ENCODE results near the gene DCD. TPM values are rescaled to one million over a fixed set of nuclear protein-coding genes. Genes with fewer than 3 reads are reported as not detected.

Gene DCD
- total RNA-seq, 2 donors from 2014 or later = 6.5 TPM; not detected in 1

DNA sequence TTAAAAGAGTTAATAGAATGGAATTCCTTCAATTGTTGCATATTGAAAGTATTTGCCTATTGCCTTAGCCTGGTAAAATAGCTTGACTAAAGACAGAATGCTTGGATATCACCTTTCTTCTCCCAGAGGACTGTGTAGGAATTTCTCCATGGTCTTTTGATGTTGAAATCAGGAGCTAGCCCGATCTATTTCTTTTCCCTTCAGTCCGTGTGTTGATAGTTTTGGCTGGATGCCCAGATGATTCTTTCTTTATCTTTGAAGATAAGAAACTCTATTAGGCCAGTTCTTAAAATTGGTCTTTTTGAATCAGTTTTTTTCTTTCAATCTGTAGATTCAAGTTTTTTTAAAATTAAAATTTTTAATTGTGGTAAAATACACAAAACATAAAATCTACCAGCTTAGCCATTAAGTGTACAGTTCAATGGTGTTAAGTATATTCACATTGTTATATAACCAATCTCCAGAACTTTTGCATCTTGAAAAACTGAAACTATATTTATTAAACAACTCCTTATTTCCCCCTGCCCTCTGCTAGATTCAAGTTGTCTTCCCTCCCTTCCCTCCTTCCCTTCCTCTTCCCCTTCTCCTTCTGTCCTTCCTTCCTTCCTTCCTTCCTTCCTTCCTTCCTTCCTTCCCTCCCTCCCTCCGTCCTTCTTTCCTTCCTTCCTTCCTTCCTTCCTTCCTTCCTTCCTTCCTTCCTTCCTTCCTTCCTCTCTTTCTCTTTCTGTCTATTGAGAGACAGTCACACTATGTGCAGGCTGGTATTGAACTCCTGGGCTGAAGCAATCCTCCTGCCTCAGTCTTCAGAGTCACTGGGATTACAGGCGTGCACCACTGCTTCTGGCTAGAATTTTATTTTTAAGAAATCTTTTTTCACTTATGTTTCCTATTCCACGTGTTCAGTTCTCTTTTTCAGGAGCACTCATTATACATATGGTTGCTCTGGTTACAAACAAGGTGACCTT is 23.6 kb downstream of the DCD start:
- no peak for ATAC-seq (ENCODE audit: insufficient number of reproducible peaks, low FRiP score, low read depth)

DNA sequence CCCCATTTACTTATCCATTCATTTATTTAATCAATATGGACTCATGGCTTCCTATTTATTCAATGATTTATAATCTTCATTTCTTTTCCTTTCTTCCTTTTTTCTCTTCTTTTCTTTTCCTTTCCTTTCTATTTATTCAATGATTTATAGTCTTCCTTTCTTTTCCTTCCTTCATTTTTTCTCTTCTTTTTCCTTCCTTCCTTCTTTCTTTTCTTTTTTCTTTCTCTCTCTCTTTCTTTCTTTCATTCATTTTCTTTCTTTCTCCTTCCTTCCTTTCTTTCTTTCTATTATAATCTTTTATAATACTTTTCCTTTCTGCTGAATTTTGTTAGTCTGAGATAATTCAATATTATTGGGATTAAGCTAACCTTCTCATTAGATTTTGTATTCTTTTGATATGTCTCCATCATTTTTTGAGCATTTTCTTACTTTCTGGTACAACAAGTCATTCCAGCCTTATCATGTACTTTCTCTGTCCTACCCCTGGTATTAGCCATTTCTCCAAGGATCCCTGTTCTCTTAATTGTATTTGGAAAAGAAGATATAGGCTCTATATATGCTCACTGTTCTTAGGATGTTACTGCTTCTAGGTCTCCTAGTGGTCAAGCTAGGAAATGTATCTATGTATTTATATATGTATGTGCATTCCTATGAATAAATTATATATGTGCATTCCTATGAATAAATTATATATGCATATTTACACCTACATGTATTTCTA is 25.5 kb downstream of the DCD start:
- no peak overlapping the region for H3K4me3 ChIP-seq
- DNase-seq (ENCODE audit: low spot score) = no peak
- H3K4me1 ChIP-seq (ENCODE audit: control insufficient read depth in 1 of 2, low read depth in 2 of 2) = peaks cover 3 to 6% of the 10 kb centered on the region in 2 donors

More for the DNA sequence above, 23.6 kb downstream of the DCD start:
- Histone ChIP-seq H3K27me3 (replicated peaks; ENCODE audit: insufficient read depth) (no peaks in the 10 kb centered on the region), H3K4me1 (ENCODE audit: control insufficient read depth in 1 of 2, low read depth in 2 of 2) (no peaks in the 10 kb centered on the region), H3K9me3 (no peaks in the 10 kb centered on the region), H3K27ac (no peak overlapping the region), H3K36me3 (no peaks in the 10 kb centered on the region), H3K4me3 (no peak overlapping the region)
- DNase-seq (ENCODE audit: low spot score) = no peak
- TF ChIP-seq, protein P1, sequence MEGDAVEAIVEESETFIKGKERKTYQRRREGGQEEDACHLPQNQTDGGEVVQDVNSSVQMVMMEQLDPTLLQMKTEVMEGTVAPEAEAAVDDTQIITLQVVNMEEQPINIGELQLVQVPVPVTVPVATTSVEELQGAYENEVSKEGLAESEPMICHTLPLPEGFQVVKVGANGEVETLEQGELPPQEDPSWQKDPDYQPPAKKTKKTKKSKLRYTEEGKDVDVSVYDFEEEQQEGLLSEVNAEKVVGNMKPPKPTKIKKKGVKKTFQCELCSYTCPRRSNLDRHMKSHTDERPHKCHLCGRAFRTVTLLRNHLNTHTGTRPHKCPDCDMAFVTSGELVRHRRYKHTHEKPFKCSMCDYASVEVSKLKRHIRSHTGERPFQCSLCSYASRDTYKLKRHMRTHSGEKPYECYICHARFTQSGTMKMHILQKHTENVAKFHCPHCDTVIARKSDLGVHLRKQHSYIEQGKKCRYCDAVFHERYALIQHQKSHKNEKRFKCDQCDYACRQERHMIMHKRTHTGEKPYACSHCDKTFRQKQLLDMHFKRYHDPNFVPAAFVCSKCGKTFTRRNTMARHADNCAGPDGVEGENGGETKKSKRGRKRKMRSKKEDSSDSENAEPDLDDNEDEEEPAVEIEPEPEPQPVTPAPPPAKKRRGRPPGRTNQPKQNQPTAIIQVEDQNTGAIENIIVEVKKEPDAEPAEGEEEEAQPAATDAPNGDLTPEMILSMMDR (IDR thresholded peaks at IDR 0.05) = no peak

DNA sequence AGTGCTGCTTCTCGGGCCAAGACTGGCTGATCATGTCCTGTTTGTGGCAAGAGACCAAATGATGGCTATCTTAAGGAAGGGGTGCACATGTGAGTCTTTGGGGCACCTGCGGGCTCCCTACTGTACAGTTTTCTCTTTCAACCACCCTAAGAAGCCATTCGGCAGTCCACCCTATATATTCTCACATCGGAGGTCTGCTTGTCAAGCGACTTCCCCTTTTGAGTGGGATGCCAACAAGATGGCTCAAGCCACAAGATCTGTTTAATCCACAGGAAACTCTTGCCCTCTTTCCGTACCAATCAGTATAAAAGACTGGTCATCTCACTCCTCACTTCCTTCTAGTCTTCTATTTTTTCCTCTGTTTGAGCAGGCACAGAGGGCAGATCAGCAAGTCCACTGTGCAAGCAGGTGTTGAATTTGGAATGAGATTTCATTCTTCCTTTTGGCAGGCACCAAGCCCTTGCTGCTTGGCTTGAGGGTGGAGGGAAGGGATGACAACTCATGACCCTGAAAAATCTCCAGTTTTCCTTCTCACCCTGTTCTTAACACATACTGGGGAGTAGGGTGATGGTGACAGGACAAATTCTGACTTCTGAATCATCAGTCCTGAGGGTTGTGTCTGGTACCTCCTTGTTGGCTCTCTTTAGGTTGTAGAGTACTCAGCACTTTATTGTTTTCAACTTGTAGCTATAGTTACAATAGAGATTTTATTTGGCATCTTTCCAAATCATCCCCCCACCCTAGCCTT is 31.1 kb downstream of the DCD start:
- ATAC-seq (ENCODE audit: insufficient number of reproducible peaks, low FRiP score, low read depth) = no peak
- H3K4me1 ChIP-seq (ENCODE audit: control insufficient read depth in 1 of 2, low read depth in 2 of 2) = peaks cover 3 to 6% of the 10 kb centered on the region in 2 donors

More for the DNA sequence above, 25.5 kb downstream of the DCD start:
- Histone ChIP-seq H3K9me3 (no peaks in the 10 kb centered on the region), H3K27me3 (replicated peaks; ENCODE audit: insufficient read depth) (no peaks in the 10 kb centered on the region), H3K36me3 (no peaks in the 10 kb centered on the region), H3K27ac (no peak overlapping the region)
- TF ChIP-seq, protein P1 (IDR thresholded peaks at IDR 0.05) = no peak
- no peak for ATAC-seq (ENCODE audit: insufficient number of reproducible peaks, low FRiP score, low read depth)

DNA sequence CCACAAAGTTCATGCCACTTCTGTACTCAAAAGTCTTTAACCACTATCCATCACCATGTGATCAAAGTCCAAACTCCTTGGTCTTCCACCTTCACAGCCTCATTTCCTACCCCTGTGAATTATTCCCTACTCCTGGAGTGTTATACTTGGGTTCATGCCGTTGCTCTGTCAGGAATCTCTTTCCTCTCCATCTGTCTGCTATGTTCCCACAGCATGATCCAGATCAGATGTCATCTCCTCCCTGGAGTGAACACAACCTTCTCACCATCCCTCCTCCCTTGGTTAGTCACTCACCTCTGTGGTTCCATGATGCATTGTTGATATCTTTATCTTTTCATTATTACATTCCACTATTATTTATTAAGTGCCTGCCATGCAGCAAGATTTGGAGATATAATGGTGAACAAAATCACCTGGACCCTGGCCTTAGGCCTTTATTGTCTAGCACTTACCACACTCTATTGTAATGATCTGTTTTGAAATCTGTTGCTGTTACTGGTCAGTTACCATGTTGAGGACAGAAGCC is 35.9 kb downstream of the DCD start:
- no peak for DNase-seq (ENCODE audit: low spot score)
- no peak for ATAC-seq (ENCODE audit: insufficient number of reproducible peaks, low FRiP score, low read depth)
- TF ChIP-seq, protein P1 (IDR thresholded peaks at IDR 0.05) = no peak

More for the DNA sequence above, 31.1 kb downstream of the DCD start:
- Histone ChIP-seq H3K36me3 (no peaks in the 10 kb centered on the region), H3K27ac (no peak overlapping the region), H3K9me3 (no peaks in the 10 kb centered on the region), H3K27me3 (replicated peaks; ENCODE audit: insufficient read depth) (no peaks in the 10 kb centered on the region), H3K4me3 (no peak overlapping the region)
- DNase-seq (ENCODE audit: low spot score) = no peak
- TF ChIP-seq, protein P1 (IDR thresholded peaks at IDR 0.05) = no peak

More for the DNA sequence above, 35.9 kb downstream of the DCD start:
- Histone ChIP-seq H3K27me3 (replicated peaks; ENCODE audit: insufficient read depth) (no peaks in the 10 kb centered on the region), H3K27ac (no peak overlapping the region), H3K4me1 (ENCODE audit: control insufficient read depth in 1 of 2, low read depth in 2 of 2) (no peaks in the 10 kb centered on the region), H3K9me3 (no peaks in the 10 kb centered on the region), H3K4me3 (no peak overlapping the region), H3K36me3 (no peaks in the 10 kb centered on the region)
